ENCODE results near the gene LNX2.

Gene LNX2

GRCh38 chr13:27661017-27661416 is 40.7 kb upstream of the LNX2 start:
- no peaks in the 10 kb centered on the region for H3K9me3 ChIP-seq (ENCODE audit: insufficient read depth, low read length)
- no peak for DNase-seq (ENCODE audit: low read depth, low spot score)
- H3K27me3 ChIP-seq (ENCODE audit: insufficient read depth, insufficient read length), result no peaks in the 10 kb centered on the region
- H3K4me1 ChIP-seq (ENCODE audit: insufficient read depth, insufficient read length), result no peaks in the 10 kb centered on the region
- peaks cover 5% of the 10 kb centered on the region for H3K36me3 ChIP-seq (ENCODE audit: insufficient read depth, insufficient read length, low read length)
- no peak overlapping the region for H3K9ac ChIP-seq (ENCODE audit: insufficient read length, low read depth)
- no peak for TF ChIP-seq YY1 (IDR thresholded peaks at IDR 0.05; ENCODE audit: insufficient read depth, insufficient read length)
- no peak for TF ChIP-seq SUZ12 (IDR thresholded peaks at IDR 0.05; ENCODE audit: extremely low read depth, insufficient read depth, insufficient read length)
- no peak overlapping the region for H3K4me3 ChIP-seq (ENCODE audit: insufficient read length, low read depth)

DNA sequence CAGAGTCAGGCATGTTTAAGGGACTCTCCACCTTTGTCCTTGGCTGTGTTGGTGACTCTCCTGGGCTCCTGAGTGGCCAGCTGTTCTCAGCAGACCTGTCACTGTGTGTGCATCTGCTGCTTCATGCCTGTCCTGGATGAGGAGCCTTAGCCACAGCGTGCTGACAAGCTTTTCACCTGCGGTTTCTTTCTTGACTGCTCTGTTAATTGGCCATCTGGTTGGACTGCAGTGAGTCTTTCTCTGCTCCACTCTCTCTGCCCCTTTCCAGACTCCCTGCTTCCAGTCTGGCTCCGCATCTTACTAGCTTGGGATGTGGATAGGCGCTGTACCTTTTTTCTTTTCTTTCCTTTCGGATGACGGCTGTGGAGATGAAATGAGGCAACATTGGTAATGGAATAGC is 40.2 kb upstream of the LNX2 start:
- peaks cover 2% of the 10 kb centered on the region for H3K36me3 ChIP-seq (ENCODE audit: insufficient read depth, insufficient read length, low read length)

DNA sequence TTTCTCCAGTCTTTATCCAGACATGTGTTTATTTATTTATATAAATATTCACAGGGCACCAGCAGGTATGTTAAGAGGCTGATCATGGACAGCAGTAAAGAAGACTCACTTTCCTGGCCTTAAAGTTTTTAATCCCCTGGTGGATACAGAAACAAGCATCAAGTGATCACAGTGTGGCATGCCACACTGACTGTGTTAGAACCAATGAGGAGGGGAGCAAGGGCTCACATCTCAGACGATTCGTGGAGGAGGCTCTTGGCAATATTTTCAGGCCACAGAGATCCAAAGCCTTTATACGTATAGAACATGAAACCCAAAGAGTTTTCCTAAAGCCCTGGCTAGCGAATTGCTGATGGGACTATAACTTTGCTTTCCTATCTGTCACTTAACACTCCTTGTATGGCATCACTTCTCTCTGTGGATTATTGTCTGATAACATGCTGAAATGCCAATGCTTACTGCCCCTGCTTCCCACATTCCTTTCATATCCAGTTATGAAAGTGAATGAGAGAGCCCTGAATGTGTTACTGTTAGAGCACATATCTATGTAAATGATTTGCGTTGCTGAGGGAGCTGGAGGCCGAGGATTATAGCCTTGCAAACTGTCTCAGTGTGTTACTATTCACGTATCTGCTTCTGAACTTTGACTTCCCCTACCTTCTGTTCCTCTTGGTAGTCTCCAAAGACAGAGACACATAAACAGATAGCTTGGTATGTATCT is 39.0 kb upstream of the LNX2 start:
- DNase-seq (ENCODE audit: low read depth, low spot score), result no peak
- H3K9ac ChIP-seq (ENCODE audit: insufficient read length, low read depth), result no peak overlapping the region
- no peaks in the 10 kb centered on the region for H3K4me1 ChIP-seq (ENCODE audit: insufficient read depth, insufficient read length)
- TF ChIP-seq YY1 (IDR thresholded peaks at IDR 0.05; ENCODE audit: insufficient read depth, insufficient read length), result no peak
- no peak for TF ChIP-seq SUZ12 (IDR thresholded peaks at IDR 0.05; ENCODE audit: extremely low read depth, insufficient read depth, insufficient read length)
- no peak for TF ChIP-seq ZNF274 (IDR thresholded peaks at IDR 0.05; ENCODE audit: low read depth, low read length)
- H3K9me3 ChIP-seq (ENCODE audit: insufficient read depth, low read length), result no peaks in the 10 kb centered on the region
- H3K36me3 ChIP-seq (ENCODE audit: insufficient read depth, insufficient read length, low read length), result peaks cover 5% of the 10 kb centered on the region
- H3K27me3 ChIP-seq (ENCODE audit: insufficient read depth, insufficient read length), result no peaks in the 10 kb centered on the region
- no peak overlapping the region for H3K4me3 ChIP-seq (ENCODE audit: insufficient read length, low read depth)

More for the DNA sequence above, 40.2 kb upstream of the LNX2 start:
- H3K4me1 ChIP-seq (ENCODE audit: insufficient read depth, insufficient read length), result no peaks in the 10 kb centered on the region
- TF ChIP-seq SUZ12 (IDR thresholded peaks at IDR 0.05; ENCODE audit: extremely low read depth, insufficient read depth, insufficient read length) (no peak), ZNF274 (IDR thresholded peaks at IDR 0.05; ENCODE audit: low read depth, low read length) (no peak), YY1 (IDR thresholded peaks at IDR 0.05; ENCODE audit: insufficient read depth, insufficient read length) (no peak)
- no peak overlapping the region for H3K9ac ChIP-seq (ENCODE audit: insufficient read length, low read depth)
- H3K27me3 ChIP-seq (ENCODE audit: insufficient read depth, insufficient read length), result no peaks in the 10 kb centered on the region
- H3K9me3 ChIP-seq (ENCODE audit: insufficient read depth, low read length), result no peaks in the 10 kb centered on the region
- no peak for DNase-seq (ENCODE audit: low read depth, low spot score)
- H3K4me3 ChIP-seq (ENCODE audit: insufficient read length, low read depth), result no peak overlapping the region

DNA sequence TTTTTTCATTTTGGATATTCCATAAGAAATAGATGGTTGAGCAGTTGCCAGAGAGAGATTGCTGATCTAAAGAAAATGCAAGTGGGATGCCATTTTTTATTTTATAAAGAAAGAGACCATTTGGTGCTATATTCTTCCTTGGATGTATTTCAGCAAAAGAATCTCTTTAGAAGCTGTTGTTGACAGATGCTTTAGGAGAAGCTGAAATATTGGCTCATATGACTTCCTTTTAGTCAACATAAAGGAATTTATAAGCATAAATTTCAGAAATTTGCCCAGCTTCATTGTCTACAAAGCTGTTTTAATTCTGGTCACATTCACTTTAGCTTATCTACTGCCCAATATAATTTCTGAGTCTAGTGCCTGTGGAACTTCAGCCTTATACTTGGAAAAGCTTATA is 38.2 kb upstream of the LNX2 start:
- no peak overlapping the region for H3K4me3 ChIP-seq (ENCODE audit: insufficient read length, low read depth)
- DNase-seq (ENCODE audit: low read depth, low spot score), result no peak

DNA sequence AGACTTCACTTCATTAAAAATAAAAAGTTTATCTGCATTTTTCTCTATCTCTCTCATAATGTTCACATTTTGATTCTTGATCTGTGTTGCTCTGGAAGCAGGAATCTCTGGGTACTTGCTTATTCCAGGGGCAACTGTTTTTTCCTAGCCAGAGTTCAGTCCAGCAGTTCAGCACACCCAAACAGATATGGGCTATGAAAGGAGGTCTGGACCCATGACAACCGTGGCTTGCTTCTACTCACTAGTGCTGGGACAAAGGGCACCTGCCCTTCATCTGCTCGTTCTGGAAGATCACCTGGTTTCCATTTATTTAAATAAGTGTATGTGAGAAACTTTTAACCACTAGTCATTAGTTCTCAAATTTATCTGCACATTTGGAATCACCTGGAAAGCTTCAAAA is 37.4 kb upstream of the LNX2 start:
- DNase-seq (ENCODE audit: low read depth, low spot score), result no peak

More for the DNA sequence above, 38.2 kb upstream of the LNX2 start:
- Histone ChIP-seq H3K9ac (ENCODE audit: insufficient read length, low read depth) (no peak overlapping the region), H3K4me1 (ENCODE audit: insufficient read depth, insufficient read length) (no peaks in the 10 kb centered on the region), H3K27me3 (ENCODE audit: insufficient read depth, insufficient read length) (no peaks in the 10 kb centered on the region), H3K9me3 (ENCODE audit: insufficient read depth, low read length) (no peaks in the 10 kb centered on the region), H3K36me3 (ENCODE audit: insufficient read depth, insufficient read length, low read length) (peaks cover 5% of the 10 kb centered on the region)
- no peak for TF ChIP-seq ZNF274 (IDR thresholded peaks at IDR 0.05; ENCODE audit: low read depth, low read length)
- TF ChIP-seq YY1 (IDR thresholded peaks at IDR 0.05; ENCODE audit: insufficient read depth, insufficient read length), result no peak
- TF ChIP-seq SUZ12 (IDR thresholded peaks at IDR 0.05; ENCODE audit: extremely low read depth, insufficient read depth, insufficient read length), result no peak

GRCh38 chr13:27654816-27655215 is 34.5 kb upstream of the LNX2 start:
- no peak overlapping the region for H3K9ac ChIP-seq (ENCODE audit: insufficient read length, low read depth)
- H3K27me3 ChIP-seq (ENCODE audit: insufficient read depth, insufficient read length), result no peaks in the 10 kb centered on the region
- H3K4me3 ChIP-seq (ENCODE audit: insufficient read length, low read depth), result no peak overlapping the region
- H3K4me1 ChIP-seq (ENCODE audit: insufficient read depth, insufficient read length), result no peaks in the 10 kb centered on the region
- peaks cover 13% of the 10 kb centered on the region for H3K9me3 ChIP-seq (ENCODE audit: insufficient read depth, low read length)
- TF ChIP-seq SUZ12 (IDR thresholded peaks at IDR 0.05; ENCODE audit: extremely low read depth, insufficient read depth, insufficient read length) (no peak), YY1 (IDR thresholded peaks at IDR 0.05; ENCODE audit: insufficient read depth, insufficient read length) (no peak), ZNF274 (IDR thresholded peaks at IDR 0.05; ENCODE audit: low read depth, low read length) (no peak)
- no peak for DNase-seq (ENCODE audit: low read depth, low spot score)
- peaks cover 12% of the 10 kb centered on the region for H3K36me3 ChIP-seq (ENCODE audit: insufficient read depth, insufficient read length, low read length)

More for the DNA sequence above, 37.4 kb upstream of the LNX2 start:
- Histone ChIP-seq H3K9me3 (ENCODE audit: insufficient read depth, low read length) (no peaks in the 10 kb centered on the region), H3K36me3 (ENCODE audit: insufficient read depth, insufficient read length, low read length) (peaks cover 5% of the 10 kb centered on the region), H3K27me3 (ENCODE audit: insufficient read depth, insufficient read length) (no peaks in the 10 kb centered on the region), H3K9ac (ENCODE audit: insufficient read length, low read depth) (no peak overlapping the region), H3K4me3 (ENCODE audit: insufficient read length, low read depth) (no peak overlapping the region), H3K4me1 (ENCODE audit: insufficient read depth, insufficient read length) (no peaks in the 10 kb centered on the region)
- TF ChIP-seq YY1 (IDR thresholded peaks at IDR 0.05; ENCODE audit: insufficient read depth, insufficient read length), result no peak
- no peak for TF ChIP-seq SUZ12 (IDR thresholded peaks at IDR 0.05; ENCODE audit: extremely low read depth, insufficient read depth, insufficient read length)
- TF ChIP-seq ZNF274 (IDR thresholded peaks at IDR 0.05; ENCODE audit: low read depth, low read length), result no peak

GRCh38 chr13:27654059-27654458 is 33.7 kb upstream of the LNX2 start:
- no peak for DNase-seq (ENCODE audit: low read depth, low spot score)
- H3K4me1 ChIP-seq (ENCODE audit: insufficient read depth, insufficient read length), result no peaks in the 10 kb centered on the region

More at GRCh38 chr13:27654059-27654458, 33.7 kb upstream of the LNX2 start:
- H3K4me3 ChIP-seq (ENCODE audit: insufficient read length, low read depth), result no peak overlapping the region
- H3K36me3 ChIP-seq (ENCODE audit: insufficient read depth, insufficient read length, low read length), result peaks cover 16% of the 10 kb centered on the region
- no peak overlapping the region for H3K9ac ChIP-seq (ENCODE audit: insufficient read length, low read depth)
- no peaks in the 10 kb centered on the region for H3K27me3 ChIP-seq (ENCODE audit: insufficient read depth, insufficient read length)
- peaks cover 19% of the 10 kb centered on the region for H3K9me3 ChIP-seq (ENCODE audit: insufficient read depth, low read length)
- no peak for TF ChIP-seq SUZ12 (IDR thresholded peaks at IDR 0.05; ENCODE audit: extremely low read depth, insufficient read depth, insufficient read length)
- TF ChIP-seq YY1 (IDR thresholded peaks at IDR 0.05; ENCODE audit: insufficient read depth, insufficient read length), result no peak
- TF ChIP-seq ZNF274 (IDR thresholded peaks at IDR 0.05; ENCODE audit: low read depth, low read length), result no peak
